Hepatocyte (in vitro differentiated cells): ENCODE data around the gene ZNF605. TPM values are rescaled to one million over a fixed set of nuclear protein-coding genes. Genes with fewer than 3 reads are reported as not detected.
"Not testable (repeated sequence)": the region's sequence is repeated elsewhere in the genome, so short reads cannot be mapped to it uniquely, and the experiment has no call there.

ENCODE experiments used
- DNase-seq: peaks from one replicate; pipeline ENCODE4 v3.0.0-alpha.2; 2016; ENCODE audit warnings: low spot score
- H2AFZ ChIP-seq: fragments of 200-600 bp; sonication (generic); 2 replicates; pipeline ENCODE4 v1.6.0; 2016; ENCODE audit warnings: antibody characterized with exemption, mild to moderate bottlenecking
- H3K27ac ChIP-seq: fragments of 200-600 bp; sonication (generic); 2 replicates; pipeline ENCODE4 v1.5.1; 2016; ENCODE audit warnings: mild to moderate bottlenecking
- H3K27me3 ChIP-seq: fragments of 200-600 bp; sonication (generic); 2 replicates; pipeline ENCODE4 v1.6.1; 2016
- H3K36me3 ChIP-seq: fragments of 200-600 bp; sonication (generic); replicated peaks from 2 replicates; pipeline ENCODE4 v1.5.1; 2016; ENCODE audit warnings: low read depth; ENCODE audit not compliant: insufficient read depth
- H3K4me1 ChIP-seq: fragments of 200-600 bp; sonication (generic); 2 replicates; pipeline ENCODE4 v1.5.1; 2016; ENCODE audit warnings: mild to moderate bottlenecking, moderate library complexity; ENCODE audit not compliant: insufficient read depth
- H3K4me2 ChIP-seq: fragments of 200-600 bp; sonication (generic); 2 replicates; pipeline ENCODE4 v1.6.0; 2016
- H3K4me3 ChIP-seq: fragments of 200-600 bp; sonication (generic); 2 replicates; pipeline ENCODE4 v1.5.1; 2016; ENCODE audit warnings: mild to moderate bottlenecking
- H3K79me2 ChIP-seq: fragments of 200-600 bp; sonication (generic); 2 replicates; pipeline ENCODE4 v1.6.0; 2017; ENCODE audit warnings: mild to moderate bottlenecking
- H3K9me2 ChIP-seq: fragments of 200-600 bp; sonication (generic); replicated peaks from 2 replicates; pipeline ENCODE4 v1.6.0; 2017; ENCODE audit warnings: mild to moderate bottlenecking; ENCODE audit not compliant: insufficient read depth
- H3K9me3 ChIP-seq: fragments of 200-600 bp; sonication (generic); 2 replicates; pipeline ENCODE4 v1.5.1; 2016; ENCODE audit warnings: low read depth, mild to moderate bottlenecking
- H4K20me1 ChIP-seq: fragments of 200-600 bp; sonication (generic); 2 replicates; pipeline ENCODE4 v1.6.0; 2016; ENCODE audit warnings: mild to moderate bottlenecking; ENCODE audit not compliant: insufficient read depth, poor library complexity, severe bottlenecking
- CTCF ChIP-seq: fragments of 200-600 bp; sonication (generic); IDR thresholded peaks from 2 replicates; pipeline ENCODE4 v1.5.1; 2016; ENCODE audit warnings: antibody characterized with exemption, mild to moderate bottlenecking; ENCODE audit not compliant: poor library complexity
- EZH2 ChIP-seq: fragments of 200-600 bp; sonication (generic); IDR thresholded peaks from 2 replicates; pipeline ENCODE4 v1.6.1; 2016; ENCODE audit warnings: antibody characterized with exemption, mild to moderate bottlenecking, borderline replicate concordance
- EZH2phosphoT487 ChIP-seq: fragments of 200-600 bp; sonication (generic); IDR thresholded peaks from one replicate; pipeline ENCODE4 v1.6.1; 2018; ENCODE audit warnings: antibody characterized with exemption, mild to moderate bottlenecking, low read depth, moderate library complexity; ENCODE audit not compliant: unreplicated experiment, severe bottlenecking
- WGBS: methylation state at CpG from one replicate; pipeline ENCODE4 v1.1.6; 2016; ENCODE audit warnings: low lambda C conversion rate; ENCODE audit errors: missing lambda C conversion rate; 5-methylcytosine and 5-hydroxymethylcytosine counted together
- polyA plus RNA-seq: library from polyadenylated mRNA; unstranded; fragments of >200 nt; fragmentation: Nextera tagmentation; extraction: Ambion mirVana; gene quantifications from 2 replicates; pipeline ENCODE4 v1.2.1, GENCODE V29; 2016
- total RNA-seq: library from RNA; depleted of rRNA; stranded (reverse); fragments of >200 nt; gene quantifications from 2 replicates; pipeline ENCODE4 v1.2.3, GENCODE V29; 2014

ZNF605 gene
- total and polyA plus RNA-seq, 2 experiments from 2014 or later = 2.8 to 10.9 TPM

- peaks cover 39% of the 10 kb centered on the region for H3K9me3 ChIP-seq
- H3K4me3 ChIP-seq = no peak overlapping the region
- no peak overlapping the region for H2AFZ ChIP-seq
- no peak overlapping the region for H3K27ac ChIP-seq
- no peaks in the 10 kb centered on the region for H3K4me1 ChIP-seq
- no peak for TF ChIP-seq CTCF
- TF ChIP-seq EZH2phosphoT487 = no peak
- TF ChIP-seq EZH2 = no peak
- H3K27me3 ChIP-seq = no peaks in the 10 kb centered on the region
- no peak overlapping the region for H3K4me2 ChIP-seq
- 96% methylated on average over 32 of the region's 34 CpGs for WGBS
- no peak for DNase-seq
- no peaks in the 10 kb centered on the region for H3K9me2 ChIP-seq
- no peaks in the 10 kb centered on the region for H4K20me1 ChIP-seq
- H3K79me2 ChIP-seq = no peaks in the 10 kb centered on the region
- H3K36me3 ChIP-seq = peaks cover 3% of the 10 kb centered on the region
These were observed 14.7 kb downstream of the ZNF605 start for GRCh38 chr12:132941336-132941954.

- Histone ChIP-seq H3K27me3 (no peaks in the 10 kb centered on the region), H3K4me2 (no peak overlapping the region), H3K4me1 (no peaks in the 10 kb centered on the region), H3K36me3 (peaks cover 3% of the 10 kb centered on the region), H3K9me2 (no peaks in the 10 kb centered on the region), H4K20me1 (no peaks in the 10 kb centered on the region), H3K27ac (no peak overlapping the region), H2AFZ (no peak overlapping the region), H3K79me2 (no peaks in the 10 kb centered on the region), H3K9me3 (peaks cover 38% of the 10 kb centered on the region), H3K4me3 (no peak overlapping the region)
- WGBS = 96% methylated on average over 15 of the region's 15 CpGs
- TF ChIP-seq CTCF (no peak), EZH2 (no peak), EZH2phosphoT487 (no peak)
- DNase-seq = no peak
These were observed 15.9 kb downstream of the ZNF605 start for GRCh38 chr12:132940071-132940719.

GRCh38 chr12:132938807-132939206 lies 17.3 kb downstream of the ZNF605 start:
- not testable (repeated sequence) for H3K27me3 ChIP-seq, H3K4me1 ChIP-seq, H2AFZ ChIP-seq, H3K4me2 ChIP-seq, H3K4me3 ChIP-seq, H3K79me2 ChIP-seq, DNase-seq, H3K9me2 ChIP-seq, H4K20me1 ChIP-seq, H3K36me3 ChIP-seq, H3K27ac ChIP-seq
- H3K9me3 ChIP-seq = peaks cover 29% of the 10 kb centered on the region
- 95% methylated on average over 13 of the region's 25 CpGs for WGBS

- Histone ChIP-seq H2AFZ (no peak overlapping the region), H3K79me2 (no peaks in the 10 kb centered on the region), H3K9me2 (no peaks in the 10 kb centered on the region), H3K9me3 (peaks cover 27% of the 10 kb centered on the region), H3K4me2 (no peak overlapping the region), H3K27ac (no peak overlapping the region), H3K36me3 (peaks cover 3% of the 10 kb centered on the region), H3K27me3 (no peaks in the 10 kb centered on the region), H3K4me3 (no peak overlapping the region), H3K4me1 (no peaks in the 10 kb centered on the region), H4K20me1 (no peaks in the 10 kb centered on the region)
- no peak for DNase-seq
- TF ChIP-seq EZH2phosphoT487 (no peak), EZH2 (no peak), CTCF (no peak)
- WGBS = 100% methylated on average over 2 of the region's 2 CpGs
These were observed 18.6 kb downstream of the ZNF605 start for GRCh38 chr12:132937476-132937875.

GRCh38 chr12:132936921-132937320 lies 19.2 kb downstream of the ZNF605 start:
- H3K4me1 ChIP-seq, H3K9me2 ChIP-seq, H3K36me3 ChIP-seq, H2AFZ ChIP-seq, H3K27me3 ChIP-seq, H3K27ac ChIP-seq, H3K79me2 ChIP-seq, H3K4me2 ChIP-seq, DNase-seq, H3K4me3 ChIP-seq, H4K20me1 ChIP-seq: not testable (repeated sequence)
- WGBS = 94% methylated on average over 8 of the region's 8 CpGs
- peaks cover 29% of the 10 kb centered on the region for H3K9me3 ChIP-seq
